Spleen (tissue), 11 donors: Measurements from ENCODE around the gene WDR91. TPM values are rescaled to one million over a fixed set of nuclear protein-coding genes. Genes with fewer than 3 reads are reported as not detected.

Experiments used
- DNase-seq: peaks from one replicate; pipeline ENCODE4 v3.0.0-alpha.2; 2020
- H3K27ac ChIP-seq, 8 donors: fragments of 200-600 bp; sonication (generic) in 7 of 8; 1 replicate in 4 of 8; 2 replicates in 4 of 8; pipeline versions ENCODE4 v1.5.0 to v1.8.0; 2016 to 2021; ENCODE audit warnings: inconsistent platforms in 4 of 8, mild to moderate bottlenecking in 4 of 8, moderate library complexity in 1 of 8
- H3K27me3 ChIP-seq, 7 donors: fragments of 200-600 bp; sonication (generic) in 6 of 7; replicated peaks in 1 of 7; 1 replicate in 4 of 7; 2 replicates in 3 of 7; pipeline versions ENCODE4 v1.5.0 to v1.8.0; 2016 to 2021; ENCODE audit warnings: inconsistent platforms in 3 of 7, mild to moderate bottlenecking in 1 of 7
- H3K36me3 ChIP-seq, 6 donors: fragments of 200-600 bp; sonication (generic) in 5 of 6; 1 replicate in 4 of 6; 2 replicates in 2 of 6; pipeline versions ENCODE4 v1.5.0 to v1.8.0; 2016 to 2021; ENCODE audit warnings: inconsistent platforms in 2 of 6
- H3K4me1 ChIP-seq, 6 donors: fragments of 200-600 bp; sonication (generic) in 5 of 6; 1 replicate in 3 of 6; 2 replicates in 3 of 6; pipeline versions ENCODE4 v1.5.0 to v1.8.0; 2016 to 2021; ENCODE audit warnings: inconsistent platforms in 3 of 6
- H3K4me3 ChIP-seq, 8 donors: fragments of 200-600 bp; sonication (generic) in 7 of 8; 1 replicate in 4 of 8; 2 replicates in 4 of 8; pipeline versions ENCODE4 v1.5.0 to v1.8.0; 2016 to 2021; ENCODE audit warnings: inconsistent platforms in 4 of 8, mild to moderate bottlenecking in 4 of 8, moderate library complexity in 2 of 8
- H3K9me3 ChIP-seq, 8 donors: fragments of 200-600 bp; sonication (generic) in 7 of 8; 1 replicate in 4 of 8; 2 replicates in 4 of 8; pipeline versions ENCODE4 v1.5.0 to v1.8.0; 2016 to 2021; ENCODE audit warnings: inconsistent platforms in 4 of 8
- POLR2A ChIP-seq, 3 donors: fragments of 450-650 bp; IDR thresholded peaks; one replicate each; pipeline ENCODE4 v1.5.1; 2017; ENCODE audit warnings: antibody characterized with exemption in 3 of 3, mild to moderate bottlenecking in 1 of 3
- POLR2AphosphoS5 ChIP-seq, 3 donors: sonication (generic); formaldehyde crosslinking; IDR thresholded peaks; one replicate each; pipeline ENCODE4 v1.5.1; 2017; ENCODE audit warnings: antibody characterized with exemption in 3 of 3
- WGBS, 5 donors: extraction: QIAGEN DNeasy Blood & Tissue Kit in 3 of 5; methylation state at CpG; one replicate each; pipeline versions ENCODE4 v1.1.5 to v1.1.7; 2013 to 2018; 5-methylcytosine and 5-hydroxymethylcytosine counted together
- intact Hi-C: fragments of 100-400 bp; cut with DNase I; formaldehyde crosslinking; loops from one replicate; pipeline ENCODE4 v1.15.0; 2023; ENCODE audit warnings: low total_unique reads
- polyA plus RNA-seq, 3 donors: library from polyadenylated mRNA; stranded (reverse); fragments of 200-250 nt; gene quantifications; one replicate each; pipeline ENCODE4 v1.2.1, GENCODE V29; 2013
- total RNA-seq, 7 donors: library from RNA; depleted of rRNA in 3 of 7; stranded (reverse); fragments of >200 nt in 3 of 7; fragmentation: NEBNext Ultra II Directional in 4 of 7; extraction: Animal tissue kit (Norgen Biotek cat#: 25700) in 4 of 7; gene quantifications; one replicate each; pipeline versions ENCODE4 v1.1.0 to v1.2.1, GENCODE V29; 2016 to 2021
- TF ChIP-seq, protein P1 (sequence below), 11 experiments: fragments of 200-600 bp in 7 of 11; fragments of 450-650 bp in 4 of 11; sonication (generic) in 4 of 11; IDR thresholded peaks in 8 of 11; conservative IDR thresholded peaks in 3 of 11; 1 replicate in 7 of 11; 2 replicates in 4 of 11; pipeline versions ENCODE4 v1.4.0 to v1.8.0; 2016 to 2021; ENCODE audit warnings: antibody characterized with exemption in 11 of 11, inconsistent platforms in 4 of 11, mild to moderate bottlenecking in 1 of 11
- donor health status: healthy with polysubstance abuse.
- donor health status: DM: no; HTN: no; CAD: no; lungs with moderate emphysema.
- donor health status: DM: no; HTN: no; CAD: no.
- donor health status: Bipolar disorder and iron deficiency.
- donor health status: healthy.
- donor health status: DM: no; HTN: no; CAD: no.
- donor health status: DM: yes; HTN: yes; CAD: no.

Gene WDR91
- total and polyA plus RNA-seq, 10 donors = 6.9 to 31.3 (median 21.0) TPM

DNA sequence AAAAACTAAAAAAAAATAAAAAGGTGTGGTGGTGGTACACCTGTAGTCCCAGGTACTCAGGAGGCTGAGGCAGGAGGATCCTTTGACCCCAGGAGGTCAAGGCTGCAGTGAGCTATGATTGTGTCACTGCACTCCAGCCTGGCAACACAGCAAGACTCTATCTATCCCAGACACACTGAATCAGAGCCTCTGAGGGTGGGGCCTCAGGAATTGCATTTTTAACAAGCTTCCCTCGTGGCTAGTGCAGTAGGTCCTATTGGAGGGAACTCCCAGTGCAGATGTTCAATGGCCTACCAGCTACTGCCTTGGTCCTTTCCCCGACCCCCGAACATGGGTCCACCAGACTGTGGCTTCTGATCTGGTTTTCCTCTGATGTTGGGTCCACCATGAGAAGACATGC, 37.2 kb upstream of the WDR91 start:
- intact Hi-C loops = no loop called here
- Histone ChIP-seq H3K4me3 (no peak overlapping the region), H3K27ac (no peak overlapping the region), H3K4me1 (peaks cover 0 to 10% (median 2%) of the 10 kb centered on the region in 6 donors), H3K27me3 (no peaks in the 10 kb centered on the region), H3K36me3 (no peaks in the 10 kb centered on the region), H3K9me3 (no peaks in the 10 kb centered on the region)
- WGBS, 5 donors = 90 to 96% (median 91%) methylated on average over 3 of the region's 3 CpGs
- DNase-seq = no peak
- TF ChIP-seq POLR2A (IDR thresholded peaks at IDR 0.05) (no peak), POLR2AphosphoS5 (IDR thresholded peaks at IDR 0.05) (no peak)
- TF ChIP-seq, protein P1, sequence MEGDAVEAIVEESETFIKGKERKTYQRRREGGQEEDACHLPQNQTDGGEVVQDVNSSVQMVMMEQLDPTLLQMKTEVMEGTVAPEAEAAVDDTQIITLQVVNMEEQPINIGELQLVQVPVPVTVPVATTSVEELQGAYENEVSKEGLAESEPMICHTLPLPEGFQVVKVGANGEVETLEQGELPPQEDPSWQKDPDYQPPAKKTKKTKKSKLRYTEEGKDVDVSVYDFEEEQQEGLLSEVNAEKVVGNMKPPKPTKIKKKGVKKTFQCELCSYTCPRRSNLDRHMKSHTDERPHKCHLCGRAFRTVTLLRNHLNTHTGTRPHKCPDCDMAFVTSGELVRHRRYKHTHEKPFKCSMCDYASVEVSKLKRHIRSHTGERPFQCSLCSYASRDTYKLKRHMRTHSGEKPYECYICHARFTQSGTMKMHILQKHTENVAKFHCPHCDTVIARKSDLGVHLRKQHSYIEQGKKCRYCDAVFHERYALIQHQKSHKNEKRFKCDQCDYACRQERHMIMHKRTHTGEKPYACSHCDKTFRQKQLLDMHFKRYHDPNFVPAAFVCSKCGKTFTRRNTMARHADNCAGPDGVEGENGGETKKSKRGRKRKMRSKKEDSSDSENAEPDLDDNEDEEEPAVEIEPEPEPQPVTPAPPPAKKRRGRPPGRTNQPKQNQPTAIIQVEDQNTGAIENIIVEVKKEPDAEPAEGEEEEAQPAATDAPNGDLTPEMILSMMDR (IDR thresholded peaks at IDR 0.05 in 8 of 11, conservative IDR thresholded peaks at IDR 0.05 in 3 of 11) = no peak

- 95 to 98% (median 95%) methylated on average over 18 to 22 of the region's 22 CpGs for WGBS, 5 donors
- peak; percentile 44 for DNase-seq
- Histone ChIP-seq H3K27me3 (no peaks in the 10 kb centered on the region), H3K4me1 (peaks cover 0 to 6% (median 0%) of the 10 kb centered on the region in 6 donors), H3K9me3 (no peaks in the 10 kb centered on the region), H3K27ac (no peak overlapping the region), H3K36me3 (no peaks in the 10 kb centered on the region), H3K4me3 (no peak overlapping the region)
- intact Hi-C loops = no loop called here
- no peak for TF ChIP-seq POLR2AphosphoS5 (IDR thresholded peaks at IDR 0.05)
- no peak for TF ChIP-seq POLR2A (IDR thresholded peaks at IDR 0.05)
- TF ChIP-seq, protein P1 (IDR thresholded peaks at IDR 0.05 in 8 of 11, conservative IDR thresholded peaks at IDR 0.05 in 3 of 11) = no peak
Observed at GRCh38 chr7:135247746-135248471, 36.6 kb upstream of the WDR91 start.

DNA sequence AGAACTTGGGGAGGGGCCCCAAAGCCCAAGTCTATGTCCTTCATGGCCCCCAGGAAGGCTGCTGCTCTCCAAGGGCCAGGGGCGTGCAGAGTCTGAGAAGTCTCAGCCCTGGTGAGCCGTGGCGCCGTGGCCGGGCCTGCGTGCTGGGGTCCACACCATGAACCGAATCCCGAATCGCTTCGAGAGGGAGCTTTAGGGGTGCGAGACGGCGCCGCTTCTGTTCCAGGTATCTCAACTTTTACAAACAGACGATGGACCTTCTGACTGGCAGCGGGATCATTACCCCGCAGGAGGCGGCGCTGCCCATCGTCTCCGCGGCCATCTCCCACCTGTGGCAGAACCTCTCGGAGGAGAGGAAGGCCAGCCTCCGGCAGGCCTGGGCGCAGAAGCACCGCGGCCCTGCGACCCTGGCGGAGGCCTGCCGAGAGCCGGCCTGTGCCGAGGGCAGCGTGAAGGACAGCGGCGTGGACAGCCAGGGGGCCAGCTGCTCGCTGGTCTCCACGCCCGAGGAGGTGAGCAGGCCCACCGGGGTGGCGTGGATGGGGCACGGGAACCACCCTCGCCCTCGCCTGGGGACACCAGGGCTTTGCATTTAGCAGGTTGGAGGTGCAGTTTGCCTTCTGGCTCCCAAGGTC, 35.0 kb upstream of the WDR91 start:
- Histone ChIP-seq H3K4me3 (no peak overlapping the region), H3K9me3 (no peaks in the 10 kb centered on the region), H3K27ac (no peak overlapping the region), H3K36me3 (no peaks in the 10 kb centered on the region), H3K27me3 (no peaks in the 10 kb centered on the region), H3K4me1 (peaks cover 0 to 6% (median 0%) of the 10 kb centered on the region in 6 donors)
- WGBS, 5 donors = 93 to 98% (median 97%) methylated on average over 28 to 43 of the region's 43 CpGs
- intact Hi-C loops = no loop called here
- no peak for DNase-seq
- TF ChIP-seq, protein P1 (IDR thresholded peaks at IDR 0.05 in 8 of 11, conservative IDR thresholded peaks at IDR 0.05 in 3 of 11) = no peak
- TF ChIP-seq POLR2A (IDR thresholded peaks at IDR 0.05) (no peak), POLR2AphosphoS5 (IDR thresholded peaks at IDR 0.05) (no peak)
